ENCODE results near the gene D2HGDH. TPM values are rescaled to one million over a fixed set of nuclear protein-coding genes. Genes with fewer than 3 reads are reported as not detected.

D2HGDH gene
- total and polyA plus RNA-seq, 2 of the 13 experiments (the other 11 are each of a cell fraction or from before 2014, with no cell fraction given), result 19.2 to 20.3 TPM

- TF ChIP-seq RFX3 (CRISPR knock-in tag; IDR thresholded peaks at IDR 0.05), result no peak
- TF ChIP-seq ATF4 (CRISPR knock-in tag; IDR thresholded peaks at IDR 0.05), result no peak
- no peak for TF ChIP-seq ZNF318 (CRISPR knock-in tag; IDR thresholded peaks at IDR 0.05)
- no peak for TF ChIP-seq ZNF577 (CRISPR knock-in tag; IDR thresholded peaks at IDR 0.05; ENCODE audit: borderline replicate concordance, low read depth)
- no peak; the same call in 1 of the 2 replicates for TF ChIP-seq NR3C1 (CRISPR knock-in tag; IDR thresholded peaks at IDR 0.05)
- no peak for TF ChIP-seq RARG (CRISPR knock-in tag; IDR thresholded peaks at IDR 0.05; ENCODE audit: low read depth)
- TF ChIP-seq ZBTB1 (CRISPR knock-in tag; IDR thresholded peaks at IDR 0.05; ENCODE audit: borderline replicate concordance), result no peak
- no peak for TF ChIP-seq CSRNP2 (CRISPR knock-in tag; conservative IDR thresholded peaks at IDR 0.05; ENCODE audit: low read depth)
- TF ChIP-seq ZNF33B (CRISPR knock-in tag; IDR thresholded peaks at IDR 0.05), result no peak; the same call in 1 of the 2 replicates
- TF ChIP-seq KAT2B (IDR thresholded peaks at IDR 0.05; ENCODE audit: borderline replicate concordance, low read depth, low read length), result no peak
- TF ChIP-seq GPBP1L1 (CRISPR knock-in tag; IDR thresholded peaks at IDR 0.05), result no peak
- no peak; the same call in 1 of the 2 replicates for TF ChIP-seq ZNF773 (CRISPR knock-in tag; IDR thresholded peaks at IDR 0.05; ENCODE audit: borderline replicate concordance)
- no peak for TF ChIP-seq ZNF747 (CRISPR knock-in tag; IDR thresholded peaks at IDR 0.05; ENCODE audit: borderline replicate concordance)
Measured at GRCh38 chr2:241809383-241810306, 75.2 kb downstream of the D2HGDH start (continued).

Measured in HepG2 (cell line).